ENCODE results near the gene EPB41L5. TPM values are rescaled to one million over a fixed set of nuclear protein-coding genes. Genes with fewer than 3 reads are reported as not detected.

EPB41L5 gene
- total and polyA plus RNA-seq, 11 donors = 3.1 to 16.9 (median 9.8) TPM

- DNase-seq = no peak
- TF ChIP-seq POLR2A (IDR thresholded peaks at IDR 0.05) = no peak
- TF ChIP-seq, protein P1, sequence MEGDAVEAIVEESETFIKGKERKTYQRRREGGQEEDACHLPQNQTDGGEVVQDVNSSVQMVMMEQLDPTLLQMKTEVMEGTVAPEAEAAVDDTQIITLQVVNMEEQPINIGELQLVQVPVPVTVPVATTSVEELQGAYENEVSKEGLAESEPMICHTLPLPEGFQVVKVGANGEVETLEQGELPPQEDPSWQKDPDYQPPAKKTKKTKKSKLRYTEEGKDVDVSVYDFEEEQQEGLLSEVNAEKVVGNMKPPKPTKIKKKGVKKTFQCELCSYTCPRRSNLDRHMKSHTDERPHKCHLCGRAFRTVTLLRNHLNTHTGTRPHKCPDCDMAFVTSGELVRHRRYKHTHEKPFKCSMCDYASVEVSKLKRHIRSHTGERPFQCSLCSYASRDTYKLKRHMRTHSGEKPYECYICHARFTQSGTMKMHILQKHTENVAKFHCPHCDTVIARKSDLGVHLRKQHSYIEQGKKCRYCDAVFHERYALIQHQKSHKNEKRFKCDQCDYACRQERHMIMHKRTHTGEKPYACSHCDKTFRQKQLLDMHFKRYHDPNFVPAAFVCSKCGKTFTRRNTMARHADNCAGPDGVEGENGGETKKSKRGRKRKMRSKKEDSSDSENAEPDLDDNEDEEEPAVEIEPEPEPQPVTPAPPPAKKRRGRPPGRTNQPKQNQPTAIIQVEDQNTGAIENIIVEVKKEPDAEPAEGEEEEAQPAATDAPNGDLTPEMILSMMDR (IDR thresholded peaks at IDR 0.05) = no peak
- Histone ChIP-seq H3K27me3 (no peaks in the 10 kb centered on the region), H3K9me3 (peaks cover 0 to 22% (median 0%) of the 10 kb centered on the region in 12 donors), H3K4me1 (peaks cover 0 to 4% (median 0%) of the 10 kb centered on the region in 12 donors), H3K36me3 (peaks cover 0 to 3% (median 0%) of the 10 kb centered on the region in 9 donors), H3K27ac (no peak overlapping the region), H3K4me3 (no peak overlapping the region)
- WGBS, 4 donors = 86 to 90% (median 88%) methylated on average over 15 of the region's 15 CpGs
- intact Hi-C loops (cut with DNase I) = loop anchor here in 1 of 10 donors (2.0 kb wide), 1 partner anchor 57 kb away; no protein-coding TSS in a partner anchor
- ATAC-seq = no peak
These were observed 17.1 kb downstream of the EPB41L5 start for GRCh38 chr2:120029672-120030640.

- Histone ChIP-seq H3K4me3 (no peak overlapping the region), H3K9me3 (peaks cover 0 to under 1% (median 0%) of the 10 kb centered on the region in 12 donors), H3K27me3 (no peaks in the 10 kb centered on the region), H3K4me1 (peaks cover 0 to 6% (median 0%) of the 10 kb centered on the region in 12 donors), H3K27ac (no peak overlapping the region), H3K36me3 (peaks cover 0 to under 1% (median 0%) of the 10 kb centered on the region in 9 donors)
- DNase-seq (no peak), ATAC-seq (no peak)
- TF ChIP-seq POLR2A (IDR thresholded peaks at IDR 0.05) = no peak
- TF ChIP-seq, protein P1 (IDR thresholded peaks at IDR 0.05) = no peak
- intact Hi-C loops (cut with DNase I) = no loop called here
- 88 to 94% (median 92%) methylated on average over 3 of the region's 3 CpGs for WGBS, 4 donors
These were observed 19.4 kb downstream of the EPB41L5 start for GRCh38 chr2:120032297-120032696.

GRCh38 chr2:120034027-120034426 is 21.1 kb downstream of the EPB41L5 start:
- TF ChIP-seq, protein P1 (IDR thresholded peaks at IDR 0.05) = no peak
- TF ChIP-seq POLR2A (IDR thresholded peaks at IDR 0.05) = no peak
- Histone ChIP-seq H3K27me3 (no peaks in the 10 kb centered on the region), H3K27ac (no peak overlapping the region), H3K9me3 (peaks cover 0 to 3% (median 0%) of the 10 kb centered on the region in 12 donors), H3K4me3 (no peak overlapping the region), H3K4me1 (peaks cover 0 to 6% (median 0%) of the 10 kb centered on the region in 12 donors), H3K36me3 (no peaks in the 10 kb centered on the region)
- no peak for DNase-seq
- intact Hi-C loops (cut with DNase I) = no loop called here
- WGBS, 4 donors = 52 to 64% (median 61%) methylated on average over 2 of the region's 2 CpGs
- no peak for ATAC-seq

GRCh38 chr2:120034621-120035020 is 21.7 kb downstream of the EPB41L5 start:
- H3K4me3 ChIP-seq = no peak overlapping the region
- H3K36me3 ChIP-seq = no peaks in the 10 kb centered on the region
- intact Hi-C loops (cut with DNase I) = no loop called here
- no peak for TF ChIP-seq POLR2A (IDR thresholded peaks at IDR 0.05)
- TF ChIP-seq, protein P1 (IDR thresholded peaks at IDR 0.05) = no peak
- H3K9me3 ChIP-seq = peaks cover 0 to 3% (median 0%) of the 10 kb centered on the region in 12 donors
- DNase-seq (no peak), ATAC-seq (no peak)
- H3K4me1 ChIP-seq = peaks cover 0 to 6% (median 0%) of the 10 kb centered on the region in 12 donors
- H3K27ac ChIP-seq = no peak overlapping the region
- no peaks in the 10 kb centered on the region for H3K27me3 ChIP-seq
- 94 to 96% (median 95%) methylated on average over 4 of the region's 4 CpGs for WGBS, 4 donors
